Islet of Langerhans (tissue), 1 donor: ENCODE measurements around the gene PET100.
"Not testable (repeated sequence)": the region's sequence is repeated elsewhere in the genome, so short reads cannot be mapped to it uniquely, and the experiment has no call there.

Source experiments
- FAIRE-seq: peaks from one replicate; lab custom pipeline; 2011; peaks lifted over from hg19 to GRCh38; lab: Jason Lieb, UNC

Gene PET100

DNA sequence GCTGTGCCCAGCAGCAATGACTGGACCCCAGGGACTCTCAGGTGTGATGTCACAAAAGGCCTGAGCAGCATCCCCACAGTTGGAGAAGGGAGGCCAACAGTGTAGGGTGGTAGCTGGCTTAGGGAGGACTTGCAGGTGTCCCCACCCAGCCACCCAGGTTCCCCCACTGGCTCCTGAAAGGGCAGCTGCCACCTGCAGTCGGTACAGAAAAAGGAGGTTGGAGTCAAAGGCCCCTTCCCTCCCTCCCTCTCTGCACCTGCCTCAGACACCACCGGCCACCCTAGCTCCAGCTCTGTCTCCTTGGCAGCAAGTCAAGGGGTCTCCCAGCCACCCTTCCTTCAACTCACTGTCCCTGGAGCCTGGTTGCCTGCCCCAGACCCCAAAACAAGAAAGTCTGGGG, 4.1 kb downstream of the PET100 start, which contains the start of gene PCP2:
Gene PCP2 (minus strand): TSS at position 22 of the 400 bp plus-strand sequence. CDS start 262 bp downstream, outside the sequence.
- FAIRE-seq, result no peak

DNA sequence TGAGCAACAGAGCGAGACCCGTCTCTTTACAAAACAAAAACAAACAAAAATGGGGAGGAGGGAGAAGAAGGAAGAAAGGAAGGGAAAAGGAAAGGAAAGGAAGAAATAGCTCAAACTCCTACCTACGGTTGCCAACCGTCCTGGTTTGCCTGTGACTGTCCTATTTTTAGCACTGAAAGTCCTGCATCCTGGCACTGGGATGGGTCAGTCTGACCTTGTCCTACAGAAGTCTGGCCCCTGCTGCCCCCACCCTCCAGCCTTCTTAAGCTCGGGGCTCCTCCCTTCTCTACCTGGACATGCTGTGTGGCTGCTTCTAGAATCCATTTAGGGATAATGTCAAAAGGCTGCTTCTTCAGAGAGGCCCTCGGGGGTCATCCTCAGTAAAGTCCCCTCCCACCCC, 6.1 kb downstream of the PET100 start:
- no peak for FAIRE-seq

DNA sequence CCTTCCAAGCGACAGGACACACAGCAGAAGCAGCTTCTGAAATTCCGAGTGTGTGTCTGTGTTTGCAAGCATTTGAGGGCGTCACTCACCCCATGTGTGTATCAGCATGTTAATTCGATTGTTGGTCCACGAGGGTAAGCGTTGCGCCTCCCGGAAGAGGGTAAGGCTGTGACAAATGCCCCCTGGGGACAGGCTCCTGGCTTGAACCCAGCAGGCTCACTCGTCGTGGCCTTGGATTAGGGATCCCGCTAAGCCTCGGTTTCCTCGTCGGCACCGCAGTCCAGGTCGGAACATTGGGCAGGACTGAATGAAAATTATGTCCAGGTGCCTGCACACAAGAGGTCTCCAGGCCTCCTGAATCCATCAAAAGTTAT, 6.7 kb downstream of the PET100 start:
- FAIRE-seq, result no peak

DNA sequence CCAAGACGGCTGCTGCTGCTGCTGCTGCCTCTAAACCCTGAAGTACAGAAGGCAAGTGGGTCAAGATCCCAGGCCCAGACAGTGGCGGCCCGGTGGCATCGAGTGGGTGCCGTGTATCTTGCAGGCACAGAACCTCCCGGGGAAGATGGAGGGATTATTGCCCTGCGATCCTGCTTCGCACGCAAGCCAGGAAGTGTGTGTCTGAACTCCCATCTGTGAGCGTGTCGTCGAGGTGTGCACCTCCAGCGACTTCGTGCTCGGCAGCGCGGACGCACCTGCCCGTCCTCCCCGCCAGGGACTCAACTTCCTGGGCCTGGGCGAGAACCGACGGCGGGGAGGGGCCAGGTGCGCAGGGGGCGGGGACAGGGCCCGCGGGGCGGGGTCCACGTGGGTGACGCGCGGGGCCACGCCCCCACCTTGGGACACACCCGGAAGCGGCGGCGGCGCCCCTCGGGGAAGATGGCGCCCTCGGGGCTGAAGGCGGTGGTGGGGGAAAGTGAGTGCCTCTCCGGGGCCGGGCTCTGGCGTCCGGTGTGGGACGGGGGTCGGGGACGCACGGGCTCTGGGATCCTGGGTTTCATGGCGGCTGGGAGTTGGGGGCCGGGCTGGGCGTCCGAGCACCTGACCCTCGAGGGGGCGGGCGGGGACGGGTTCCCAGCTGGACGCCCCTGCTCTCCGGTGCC, 7.2 kb downstream of the PET100 start, which contains the start of gene STXBP2:
Gene STXBP2 (plus strand): TSS at position 420 of the 683 bp plus-strand sequence. CDS start 40 bp downstream, at position 460.
- FAIRE-seq, result no peak

DNA sequence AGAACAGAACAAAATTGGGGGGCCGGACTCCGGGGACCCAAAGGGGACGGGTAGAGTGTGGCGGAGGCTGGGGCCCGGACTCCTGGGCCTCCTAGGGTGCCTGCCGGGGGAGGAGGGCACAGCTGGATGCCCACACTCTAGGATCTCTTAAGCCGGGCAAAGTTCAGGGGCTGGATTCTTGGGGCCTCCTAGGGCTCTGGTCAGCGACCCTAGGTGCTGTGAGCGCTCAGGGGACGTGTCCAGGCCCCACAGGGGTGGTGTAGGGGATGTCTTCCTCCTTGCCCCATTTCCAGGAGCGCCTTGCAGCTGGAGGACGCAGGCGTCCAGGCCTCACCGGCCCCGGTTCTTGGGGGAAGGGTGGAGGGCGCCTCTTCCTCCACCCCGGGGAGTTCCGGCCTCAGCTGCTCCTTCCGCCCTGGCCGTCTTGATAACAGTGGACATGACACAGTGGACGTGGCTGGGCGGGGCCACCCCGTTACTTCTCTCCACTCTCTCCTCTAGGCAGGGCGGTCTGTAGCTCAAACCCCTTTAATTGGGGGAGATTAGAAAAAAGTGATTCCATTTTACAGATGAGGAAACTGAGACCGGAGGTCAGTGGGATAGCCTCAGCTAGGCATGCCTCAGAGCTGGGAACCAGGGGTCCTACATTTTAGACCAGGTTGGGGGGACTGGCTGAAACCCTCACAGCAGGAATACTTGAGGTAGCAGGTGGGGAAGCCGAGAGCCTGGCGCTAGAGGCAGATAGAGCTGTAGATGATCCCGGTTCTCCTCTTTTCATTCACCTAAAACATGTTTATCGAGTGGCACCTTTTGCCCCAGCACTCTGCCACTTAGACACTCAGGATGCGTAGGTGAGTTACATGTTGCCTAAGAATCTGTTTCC, 8.0 kb downstream of the PET100 start:
- FAIRE-seq, result no peak

DNA sequence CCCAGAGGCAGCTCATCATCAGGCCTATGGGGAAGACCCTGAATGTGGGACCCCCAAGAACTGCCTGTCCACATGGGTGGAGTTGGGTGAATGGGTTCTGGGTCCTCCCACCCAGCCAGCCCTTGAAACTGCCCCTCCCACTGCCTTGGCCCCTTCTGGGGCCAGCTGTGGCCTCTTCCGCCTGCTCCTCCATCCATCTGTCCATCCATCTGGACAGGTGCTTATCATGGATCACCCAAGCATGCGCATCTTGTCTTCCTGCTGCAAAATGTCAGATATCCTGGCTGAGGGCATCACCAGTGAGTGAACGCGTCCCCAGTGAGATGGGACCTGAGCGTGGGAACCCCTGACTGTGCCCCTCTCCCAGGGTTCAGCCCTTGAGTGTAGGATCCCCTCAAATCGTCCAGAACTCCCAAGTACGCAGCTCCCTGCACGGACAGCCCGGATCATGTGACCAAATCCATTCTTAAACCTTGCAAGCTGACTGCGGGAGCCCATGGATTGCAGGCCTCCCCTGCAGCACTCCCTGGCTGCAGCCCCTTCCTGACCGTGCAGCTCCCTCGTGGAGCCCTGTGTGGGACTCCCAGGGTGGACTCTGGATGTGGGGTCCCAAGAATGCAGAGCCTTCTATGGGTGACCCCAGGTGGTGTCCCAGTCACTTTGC, 9.3 kb downstream of the PET100 start:
- FAIRE-seq, result no peak

DNA sequence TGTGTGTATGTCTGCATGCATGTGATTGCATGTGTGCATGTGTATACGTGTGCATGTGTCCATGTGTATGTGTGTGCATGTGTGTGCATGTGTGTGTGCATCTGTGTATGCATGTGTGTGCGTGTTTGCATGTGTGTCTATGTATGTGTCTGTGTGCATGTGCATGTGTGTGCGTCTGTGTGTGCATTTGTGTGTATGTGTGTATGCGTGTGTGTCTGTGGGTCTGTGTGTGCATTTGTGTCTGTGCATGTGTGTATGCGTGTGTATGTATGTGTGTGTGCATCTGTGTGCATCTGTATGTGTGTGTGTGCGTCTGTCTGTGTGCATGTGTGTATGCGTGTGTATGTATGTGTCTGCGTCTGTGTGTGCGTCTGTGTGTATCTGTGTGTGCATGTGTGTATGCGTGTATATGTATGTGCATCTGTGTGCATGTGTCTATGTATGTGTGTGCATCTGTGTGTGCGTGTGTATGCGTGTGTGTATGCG, 10.3 kb downstream of the PET100 start:
- no peak for FAIRE-seq

DNA sequence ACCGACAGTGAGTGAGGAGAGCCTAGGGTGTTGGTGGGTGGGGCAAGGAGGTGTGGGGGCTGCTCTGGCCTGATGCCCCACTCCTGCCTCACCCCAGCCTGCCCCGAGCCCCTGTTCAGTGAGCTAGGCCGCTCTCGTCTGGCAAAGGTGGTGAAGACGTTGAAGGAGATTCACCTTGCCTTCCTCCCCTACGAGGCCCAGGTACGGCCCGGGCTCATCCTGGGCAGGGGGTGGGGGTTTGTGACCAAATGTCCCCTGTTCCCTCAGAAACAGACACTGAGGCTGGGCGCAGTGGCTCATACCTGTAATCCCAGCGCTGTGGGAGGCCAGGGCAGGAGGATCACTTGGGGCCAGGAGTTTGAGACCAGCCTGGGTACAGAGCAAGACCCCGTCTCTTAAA, 11.2 kb downstream of the PET100 start:
- FAIRE-seq, result no peak

DNA sequence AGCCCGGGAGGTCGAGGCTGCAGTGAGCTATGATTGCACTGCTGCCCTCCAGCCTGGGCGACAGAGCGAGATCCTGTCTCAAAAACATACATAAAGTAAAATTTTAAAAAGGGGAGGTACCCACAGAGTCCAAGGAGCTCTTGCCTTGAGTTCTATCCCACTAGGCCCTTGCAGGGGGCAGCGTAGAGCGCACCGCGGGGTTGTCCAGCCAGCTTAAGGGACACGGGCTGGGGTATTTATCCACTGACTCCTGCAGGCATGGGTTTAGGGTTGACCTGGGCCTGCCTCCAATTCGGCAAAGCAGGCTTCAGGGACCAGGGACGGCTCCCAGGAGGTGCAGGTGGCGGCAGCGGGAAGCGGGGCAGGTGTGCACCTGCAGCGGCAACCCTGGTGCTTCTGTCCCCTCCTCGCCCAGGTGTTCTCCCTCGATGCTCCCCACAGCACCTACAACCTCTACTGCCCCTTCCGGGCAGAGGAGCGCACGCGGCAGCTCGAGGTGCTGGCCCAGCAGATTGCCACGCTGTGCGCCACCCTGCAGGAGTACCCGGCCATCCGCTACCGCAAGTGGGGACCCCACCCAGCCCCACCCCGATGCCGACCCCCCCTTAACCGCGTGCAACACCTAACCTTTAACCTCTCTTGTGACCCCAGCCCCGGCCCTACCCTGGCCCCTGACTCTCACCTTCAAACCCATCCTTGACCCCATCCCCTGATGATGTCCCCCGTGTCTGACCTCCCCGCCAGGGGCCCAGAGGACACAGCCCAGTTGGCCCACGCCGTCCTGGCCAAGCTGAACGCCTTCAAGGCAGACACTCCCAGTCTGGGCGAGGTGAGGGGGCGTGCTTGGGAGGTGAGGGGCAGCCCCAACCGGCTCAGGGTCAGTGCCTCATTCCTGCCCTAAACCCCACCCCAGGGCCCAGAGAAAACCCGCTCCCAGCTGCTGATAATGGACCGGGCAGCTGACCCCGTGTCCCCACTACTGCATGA, 12.0 kb downstream of the PET100 start:
- no peak for FAIRE-seq

DNA sequence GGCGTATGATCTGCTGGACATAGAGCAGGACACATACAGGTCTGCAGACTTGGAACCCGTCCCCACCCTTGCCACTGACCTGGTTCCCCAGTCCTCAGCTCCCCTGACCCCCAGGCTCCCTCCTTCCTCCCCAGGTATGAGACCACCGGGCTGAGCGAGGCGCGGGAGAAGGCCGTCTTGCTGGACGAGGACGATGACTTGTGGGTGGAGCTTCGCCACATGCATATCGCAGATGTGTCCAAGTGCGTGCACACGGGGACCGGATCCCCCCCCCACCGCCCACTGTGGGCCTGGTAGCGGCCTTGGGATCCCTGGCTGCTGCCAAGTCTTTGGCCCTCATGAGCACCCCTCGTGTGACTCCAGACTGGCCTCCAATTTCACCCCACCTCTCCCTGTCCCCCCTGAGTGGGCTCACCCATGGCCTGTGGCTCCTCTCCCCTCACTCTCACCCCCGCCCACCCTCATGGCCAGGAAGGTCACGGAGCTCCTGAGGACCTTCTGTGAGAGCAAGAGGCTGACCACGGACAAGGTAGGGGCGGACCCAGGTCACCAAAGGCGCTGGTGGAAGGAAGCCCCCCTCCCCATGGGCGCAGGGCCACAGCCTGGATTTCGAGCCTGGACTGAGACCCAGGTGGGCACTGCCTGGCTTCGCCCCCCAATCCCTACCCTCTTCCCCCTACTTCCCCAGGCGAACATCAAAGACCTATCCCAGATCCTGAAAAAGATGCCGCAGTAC, 12.9 kb downstream of the PET100 start:
- FAIRE-seq, result no peak

DNA sequence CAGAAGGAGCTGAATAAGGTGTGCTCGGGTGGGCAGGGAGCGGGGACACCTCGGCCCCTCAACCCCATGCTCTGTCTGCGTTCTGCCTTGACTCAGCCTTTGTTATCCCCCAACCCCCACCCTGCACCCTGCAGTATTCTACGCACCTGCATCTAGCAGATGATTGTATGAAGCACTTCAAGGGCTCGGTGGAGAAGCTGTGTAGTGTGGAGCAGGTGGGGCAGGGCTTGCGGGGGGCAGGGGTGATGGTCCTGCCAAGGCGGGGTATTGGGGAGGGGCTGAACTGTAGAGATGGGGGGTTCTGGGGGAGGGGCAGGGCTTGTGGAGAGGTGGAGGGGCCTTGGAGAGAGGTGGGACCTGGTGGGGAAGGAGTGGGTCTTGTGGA, 13.4 kb downstream of the PET100 start:
- no peak for FAIRE-seq

DNA sequence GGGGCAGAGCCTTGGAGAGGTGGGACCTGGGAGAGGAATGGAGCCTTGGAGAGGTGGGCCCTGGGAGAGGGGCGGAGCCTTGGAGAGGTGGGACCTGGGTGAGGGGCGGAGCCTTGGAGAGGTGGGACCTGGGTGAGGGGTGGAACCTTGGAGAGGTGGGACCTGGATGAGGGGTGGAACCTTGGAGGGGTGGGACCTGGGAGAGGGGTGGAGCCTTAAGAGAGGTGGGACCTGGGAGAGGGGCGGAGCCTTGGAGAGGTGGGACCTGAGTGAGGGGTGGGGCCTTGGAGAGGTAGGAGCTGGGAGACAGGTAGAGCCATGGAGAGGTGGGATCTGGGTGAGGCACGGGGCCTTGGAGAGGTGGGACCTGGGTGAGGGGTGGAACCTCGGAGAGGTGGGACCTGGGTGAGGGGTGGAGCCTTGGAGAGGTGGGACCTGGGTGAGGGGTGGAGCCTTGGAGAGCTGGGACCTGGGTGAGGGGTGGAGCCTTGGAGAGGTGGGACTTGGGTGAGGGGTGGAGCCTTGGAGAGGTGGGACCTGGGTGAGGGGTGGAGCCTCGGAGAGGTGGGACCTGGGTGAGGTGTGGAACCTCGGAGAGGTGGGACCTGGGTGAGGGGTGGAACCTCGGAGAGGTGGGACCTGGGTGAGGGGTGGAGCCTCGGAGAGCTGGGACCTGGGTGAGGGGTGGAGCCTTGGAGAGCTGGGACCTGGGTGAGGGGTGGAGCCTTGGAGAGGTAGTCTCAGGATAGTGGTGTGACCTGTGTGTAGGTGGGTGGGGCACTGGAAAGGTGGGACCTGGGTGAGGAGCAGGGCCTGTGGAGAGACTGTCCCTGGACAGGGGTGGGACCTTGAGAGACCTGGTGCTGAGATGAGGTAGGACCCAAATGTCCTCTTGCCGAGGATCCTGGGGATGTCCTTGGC, 14.3 kb downstream of the PET100 start:
- FAIRE-seq, result not testable (repeated sequence)

DNA sequence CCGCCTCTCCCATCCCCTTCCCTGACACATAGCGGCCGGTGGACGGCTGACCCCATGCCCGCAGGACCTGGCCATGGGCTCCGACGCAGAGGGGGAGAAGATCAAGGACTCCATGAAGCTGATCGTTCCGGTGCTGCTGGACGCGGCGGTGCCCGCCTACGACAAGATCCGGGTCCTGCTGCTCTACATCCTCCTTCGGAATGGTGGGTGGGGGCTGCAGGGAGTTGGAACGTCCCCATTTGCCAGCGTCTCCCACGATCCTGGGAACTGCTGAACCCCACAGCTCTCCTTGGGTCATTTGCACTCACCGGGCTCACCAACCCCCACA, 14.9 kb downstream of the PET100 start:
- no peak for FAIRE-seq

DNA sequence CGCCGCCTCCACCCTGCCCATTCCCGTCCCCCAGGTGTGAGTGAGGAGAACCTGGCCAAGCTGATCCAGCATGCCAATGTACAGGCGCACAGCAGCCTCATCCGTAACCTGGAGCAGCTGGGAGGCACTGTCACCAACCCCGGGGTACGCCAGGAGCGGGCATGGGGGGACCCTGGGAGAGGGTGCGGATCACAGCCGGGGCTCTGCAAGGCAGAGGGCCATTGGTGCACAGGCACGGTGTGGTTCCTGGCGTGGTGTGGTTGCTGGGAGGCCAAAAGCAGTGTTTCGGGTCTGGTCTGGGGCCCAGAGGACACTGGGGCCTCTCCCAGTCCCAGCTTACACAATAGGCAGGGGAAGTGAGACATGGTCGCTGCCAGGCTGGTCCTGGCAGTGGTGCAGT, 15.6 kb downstream of the PET100 start:
- FAIRE-seq, result no peak

DNA sequence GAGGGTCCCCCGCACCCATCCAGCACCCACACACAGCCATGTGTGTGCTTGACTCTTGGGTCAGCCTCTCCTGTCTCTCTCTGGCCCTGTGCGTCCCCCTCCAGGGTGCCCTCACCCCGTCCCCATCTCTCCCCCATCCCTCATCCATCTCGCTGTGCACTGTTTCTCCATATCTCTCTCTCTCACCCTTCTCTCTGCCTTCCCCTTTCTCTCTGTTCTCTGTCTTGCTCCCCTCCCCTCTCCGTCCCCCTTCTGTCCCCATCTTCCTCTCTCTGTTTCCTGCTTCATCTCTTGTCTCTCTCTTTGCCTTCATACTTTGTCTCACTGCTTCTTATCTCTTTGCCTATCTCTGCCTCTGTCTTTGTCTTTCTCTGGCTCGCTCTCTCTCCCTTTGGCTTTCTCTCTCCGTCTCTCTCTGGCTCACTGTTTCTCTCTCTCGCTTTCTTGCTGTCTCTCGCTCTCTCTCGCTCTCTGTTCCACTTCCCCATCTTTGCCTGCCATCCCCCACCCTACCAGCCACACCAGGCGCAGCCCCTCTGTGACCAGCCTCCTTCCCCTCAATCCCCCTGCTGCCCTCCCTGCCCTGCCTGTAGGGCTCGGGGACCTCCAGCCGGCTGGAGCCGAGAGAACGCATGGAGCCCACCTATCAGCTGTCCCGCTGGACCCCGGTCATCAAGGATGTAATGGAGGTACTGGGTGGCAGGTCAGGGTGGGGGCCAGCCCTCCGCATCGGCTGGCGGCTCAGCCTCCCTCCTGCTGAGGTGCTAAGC, 16.2 kb downstream of the PET100 start:
- FAIRE-seq, result no peak

DNA sequence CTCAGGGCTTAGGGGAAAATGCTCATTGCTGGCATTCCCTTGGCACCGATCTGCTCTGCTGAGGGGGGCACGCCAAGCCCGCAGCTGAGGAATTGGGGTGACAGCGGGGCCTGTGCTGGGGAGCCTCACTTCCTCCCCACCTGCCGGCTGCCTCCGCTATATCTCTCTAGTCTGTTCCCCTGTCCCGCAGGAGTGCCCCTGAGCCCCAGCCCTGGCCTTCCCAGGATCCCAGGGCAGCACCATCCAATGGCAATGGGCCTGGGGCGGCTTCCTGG, 16.8 kb downstream of the PET100 start:
- no peak for FAIRE-seq

DNA sequence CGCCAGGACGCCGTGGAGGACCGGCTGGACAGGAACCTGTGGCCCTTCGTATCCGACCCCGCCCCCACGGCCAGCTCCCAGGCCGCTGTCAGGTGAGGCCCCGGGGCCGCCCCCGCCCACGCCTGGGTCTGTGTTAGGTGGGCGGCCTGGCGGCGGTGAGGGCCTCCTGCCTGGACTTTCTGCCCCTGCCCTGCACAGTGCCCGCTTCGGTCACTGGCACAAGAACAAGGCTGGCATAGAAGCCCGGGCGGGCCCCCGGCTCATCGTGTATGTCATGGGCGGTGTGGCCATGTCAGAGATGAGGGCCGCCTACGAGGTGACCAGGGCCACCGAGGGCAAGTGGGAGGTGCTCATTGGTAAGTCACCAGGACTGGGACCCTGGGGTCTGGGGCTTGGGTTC, 17.6 kb downstream of the PET100 start:
- FAIRE-seq, result no peak

DNA sequence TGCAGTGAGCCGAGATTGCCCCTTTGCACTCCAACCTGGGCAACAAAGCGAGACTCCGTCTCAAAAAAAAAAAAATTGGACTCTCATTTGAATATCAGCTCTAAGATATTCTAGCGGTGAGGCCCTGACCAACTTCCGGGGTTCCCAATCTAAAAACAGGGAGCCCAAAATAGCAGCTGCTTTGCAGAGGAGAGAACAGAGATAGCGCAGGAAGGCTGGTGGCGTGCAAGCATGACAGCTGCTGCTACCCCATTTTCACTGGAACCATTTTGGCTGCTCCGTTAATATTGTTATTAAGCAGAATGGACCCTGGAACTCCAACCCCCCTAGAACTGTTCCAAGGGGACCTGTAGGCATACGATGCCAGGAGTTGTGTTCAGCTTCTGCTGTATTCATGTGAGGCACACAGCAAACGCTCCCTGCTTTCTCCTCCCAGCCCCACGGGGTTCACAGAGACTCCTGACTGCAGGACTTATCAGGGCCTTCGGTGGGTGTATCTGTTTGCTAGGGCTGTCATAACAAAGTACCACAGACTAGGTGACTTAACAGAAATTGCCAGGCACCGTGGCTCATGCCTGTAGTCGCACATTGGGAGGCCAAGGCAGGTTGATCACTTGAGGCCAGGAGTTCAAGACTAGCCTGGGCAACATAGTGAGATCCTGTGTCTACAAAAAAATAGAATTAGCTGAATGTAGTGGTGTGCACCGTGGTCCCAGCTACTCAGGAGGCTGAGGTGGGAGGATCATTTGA, 18.8 kb downstream of the PET100 start:
- no peak for FAIRE-seq

DNA sequence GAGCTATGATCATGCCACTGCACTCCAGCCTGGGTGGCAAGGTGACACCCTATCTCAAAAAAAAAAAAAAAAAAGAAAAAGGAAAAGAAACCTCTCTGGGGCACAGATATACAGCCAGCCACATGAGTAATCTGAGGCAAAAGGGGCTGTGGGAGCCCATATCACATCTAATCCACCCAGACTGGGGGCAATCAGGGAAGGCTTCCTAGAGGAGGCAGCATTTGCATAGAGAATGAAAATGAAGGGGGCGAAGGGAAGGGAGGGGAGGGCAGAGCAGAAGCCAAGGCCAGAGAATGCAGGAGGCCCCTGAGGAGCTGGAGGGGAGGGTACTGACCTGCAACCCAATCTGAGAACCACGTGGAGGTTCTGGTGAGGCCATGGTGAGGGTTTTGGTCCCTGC, 20.6 kb downstream of the PET100 start:
- FAIRE-seq, result no peak
